GM13976 (cell line): Measurements from ENCODE around the gene BCL2L15.

Experiments used
- DNase-seq: peaks from one replicate; pipeline ENCODE4 v3.0.0; 2012; ENCODE audit warnings: low spot score
- in situ Hi-C: fragments of 300-500 bp; cut with MboI; formaldehyde crosslinking; loops from one replicate; pipeline ENCODE4 v1.12.0; 2022; ENCODE audit warnings: low sequenced_read_pairs, mixed read lengths, inconsistent platforms; ENCODE audit not compliant: unreplicated experiment
- TF ChIP-seq, protein P1 (sequence below): IDR thresholded peaks from 2 replicates; pipeline ENCODE4 v1.5.1; 2012; ENCODE audit warnings: borderline replicate concordance, mild to moderate bottlenecking; ENCODE audit not compliant: insufficient read depth; ENCODE audit errors: extremely low read depth, missing control alignments, control extremely low read depth

Gene BCL2L15

GRCh38 chr1:113850127-113850796, 37.1 kb downstream of the BCL2L15 start:
- TF ChIP-seq, protein P1, sequence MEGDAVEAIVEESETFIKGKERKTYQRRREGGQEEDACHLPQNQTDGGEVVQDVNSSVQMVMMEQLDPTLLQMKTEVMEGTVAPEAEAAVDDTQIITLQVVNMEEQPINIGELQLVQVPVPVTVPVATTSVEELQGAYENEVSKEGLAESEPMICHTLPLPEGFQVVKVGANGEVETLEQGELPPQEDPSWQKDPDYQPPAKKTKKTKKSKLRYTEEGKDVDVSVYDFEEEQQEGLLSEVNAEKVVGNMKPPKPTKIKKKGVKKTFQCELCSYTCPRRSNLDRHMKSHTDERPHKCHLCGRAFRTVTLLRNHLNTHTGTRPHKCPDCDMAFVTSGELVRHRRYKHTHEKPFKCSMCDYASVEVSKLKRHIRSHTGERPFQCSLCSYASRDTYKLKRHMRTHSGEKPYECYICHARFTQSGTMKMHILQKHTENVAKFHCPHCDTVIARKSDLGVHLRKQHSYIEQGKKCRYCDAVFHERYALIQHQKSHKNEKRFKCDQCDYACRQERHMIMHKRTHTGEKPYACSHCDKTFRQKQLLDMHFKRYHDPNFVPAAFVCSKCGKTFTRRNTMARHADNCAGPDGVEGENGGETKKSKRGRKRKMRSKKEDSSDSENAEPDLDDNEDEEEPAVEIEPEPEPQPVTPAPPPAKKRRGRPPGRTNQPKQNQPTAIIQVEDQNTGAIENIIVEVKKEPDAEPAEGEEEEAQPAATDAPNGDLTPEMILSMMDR = no peak
- in situ Hi-C loops = no loop called here
- no peak for DNase-seq

DNA sequence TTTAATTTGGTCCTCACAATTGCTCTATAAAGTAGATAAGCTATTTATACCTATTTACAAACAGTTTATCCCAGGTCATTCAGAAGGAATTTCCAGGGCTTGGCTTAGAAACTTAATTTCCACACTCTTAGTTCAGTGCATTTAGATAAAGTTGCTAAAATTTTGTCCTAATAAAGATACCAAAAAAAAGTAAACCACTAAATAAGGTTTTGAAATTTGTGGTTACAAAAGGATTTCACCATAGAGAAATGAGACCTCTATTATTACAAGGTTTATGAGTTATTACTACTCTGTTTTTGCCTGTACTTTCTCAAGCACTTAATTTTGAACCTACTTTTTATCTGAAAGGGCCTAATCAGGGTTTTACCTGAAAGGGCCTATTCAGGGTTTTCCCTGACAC, 38.3 kb downstream of the BCL2L15 start:
- TF ChIP-seq, protein P1 = no peak
- DNase-seq = no peak
- in situ Hi-C loops = no loop called here

DNA sequence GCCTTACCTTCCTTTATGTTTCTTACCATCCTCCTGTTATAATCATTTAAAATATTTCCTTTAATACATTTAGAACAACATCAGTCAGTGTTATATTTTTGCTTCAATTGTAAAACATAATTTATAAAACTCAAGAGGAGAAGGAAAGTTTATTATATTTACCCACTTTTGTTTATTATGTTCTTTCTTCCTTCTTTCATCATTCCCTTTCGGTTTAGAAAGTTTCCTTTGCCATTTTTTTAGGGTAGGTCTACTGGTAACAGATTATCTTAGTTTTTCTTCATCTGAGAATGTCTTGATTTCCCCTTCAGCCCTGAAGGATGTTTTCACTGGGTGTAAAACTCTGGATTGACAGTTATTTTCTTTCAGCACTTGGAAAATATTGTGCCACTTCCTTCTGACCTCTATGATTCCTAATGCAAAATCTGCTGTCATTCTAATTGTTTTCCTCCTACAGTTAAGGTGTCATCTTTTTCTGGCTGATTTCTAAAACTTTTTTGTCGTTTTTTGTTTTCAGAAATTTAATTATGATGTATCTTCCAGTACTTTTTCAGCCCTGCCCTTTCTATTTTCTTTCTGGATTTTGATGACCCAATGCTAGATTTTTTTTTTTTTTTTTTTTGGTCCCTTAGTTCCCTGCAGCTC, 40.9 kb downstream of the BCL2L15 start:
- in situ Hi-C loops = no loop called here

DNA sequence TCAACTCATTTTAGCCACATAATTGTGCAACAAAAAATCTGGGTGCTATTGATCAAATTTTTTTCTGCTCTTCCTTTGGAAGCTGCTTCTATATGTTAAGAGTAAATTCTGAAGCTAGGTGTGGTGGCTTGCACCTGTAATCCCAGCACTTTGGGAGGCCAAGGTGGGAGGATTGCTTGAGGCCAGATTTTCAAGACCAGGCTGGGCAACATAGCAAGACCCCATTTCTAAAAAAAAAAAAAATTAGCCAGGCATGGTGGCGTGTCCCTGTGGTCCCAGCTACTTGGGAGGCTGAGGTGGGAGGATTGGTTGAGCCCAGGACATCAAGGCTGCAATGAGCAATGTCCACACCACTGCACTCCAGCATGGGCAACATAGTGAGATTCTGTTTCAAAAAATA, 50.8 kb downstream of the BCL2L15 start:
- in situ Hi-C loops = loop anchor here (10.0 kb wide), 1 partner anchor 68 kb away; the partner anchor contains the start of genes AP4B1 and DCLRE1B
- TF ChIP-seq, protein P1 = no peak

More for the DNA sequence above, 40.9 kb downstream of the BCL2L15 start:
- no peak for DNase-seq
- TF ChIP-seq, protein P1 = no peak

DNA sequence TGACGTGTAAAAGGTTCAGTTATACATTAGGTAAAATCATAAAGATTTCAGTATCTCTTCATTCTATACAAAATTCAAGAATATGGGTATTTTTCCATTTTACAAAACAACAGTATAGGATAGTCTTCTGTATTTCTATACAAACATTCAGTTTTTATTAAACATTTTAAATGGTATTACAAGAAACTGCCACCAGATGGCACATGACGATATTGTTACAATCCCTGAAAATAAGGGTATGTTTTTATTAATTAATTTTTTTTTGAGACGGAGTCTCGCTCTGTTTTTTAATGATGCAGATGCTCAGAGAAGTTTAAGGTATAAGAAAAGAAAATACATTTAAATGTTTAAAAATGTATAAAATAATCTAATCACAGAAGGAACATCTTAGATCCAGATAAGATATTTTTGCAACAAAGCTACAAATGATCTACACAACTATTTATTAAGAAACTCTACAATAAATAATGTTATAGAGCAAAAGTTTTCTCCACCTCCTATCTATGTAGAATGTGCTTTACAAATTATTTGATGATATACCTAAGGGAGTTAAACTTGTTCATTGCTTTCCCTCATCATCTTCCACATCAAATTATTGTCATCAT, 51.6 kb downstream of the BCL2L15 start:
- in situ Hi-C loops = loop anchor here (10.0 kb wide), 1 partner anchor 69 kb away; the partner anchor contains the start of genes AP4B1 and DCLRE1B
- TF ChIP-seq, protein P1 = peak; percentile 29
- peak; percentile 48 for DNase-seq

More for the DNA sequence above, 50.8 kb downstream of the BCL2L15 start:
- DNase-seq = no peak

DNA sequence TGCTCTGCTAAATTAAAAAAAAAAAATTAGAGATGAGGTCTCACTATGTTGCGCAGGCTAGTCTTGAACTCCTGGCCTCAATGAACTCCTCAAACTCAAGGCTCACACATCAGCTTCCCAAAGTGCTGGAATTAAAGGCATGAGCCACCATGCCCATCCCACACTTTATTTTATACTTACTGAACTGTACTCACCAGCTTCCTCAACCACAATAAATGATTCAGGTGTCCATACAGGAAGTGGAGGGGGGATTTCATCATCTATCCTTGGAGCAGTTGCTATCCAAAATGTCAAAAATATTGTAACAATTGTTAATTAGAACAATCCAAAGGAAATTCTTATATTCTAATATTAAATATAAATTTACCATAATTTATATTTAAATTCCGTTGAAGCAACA, 52.7 kb downstream of the BCL2L15 start:
- DNase-seq = no peak
- in situ Hi-C loops = loop anchor here (10.0 kb wide), 1 partner anchor 70 kb away; the partner anchor contains the start of genes AP4B1 and DCLRE1B
- TF ChIP-seq, protein P1 = no peak
